DOHH2 (cell line): Measurements from ENCODE around the gene PRRT4.

Experiments
- H3F3A ChIP-seq: fragments of 200-600 bp; sonication (generic), shearing (Covaris generic); 2 replicates; pipeline ENCODE4 v1.6.0; 2016; ENCODE audit warnings: antibody characterized with exemption, mild to moderate bottlenecking; ENCODE audit not compliant: control insufficient read depth, insufficient read depth
- H3K27ac ChIP-seq: fragments of 200-600 bp; sonication (generic); 2 replicates; pipeline ENCODE4 v1.5.1; 2014; ENCODE audit warnings: low read depth, mild to moderate bottlenecking, low read length, moderate library complexity
- H3K27me3 ChIP-seq: fragments of 200-600 bp; sonication (generic); 2 replicates; pipeline ENCODE4 v1.6.1; 2014; ENCODE audit warnings: mild to moderate bottlenecking, low read length, mixed read lengths; ENCODE audit not compliant: control insufficient read depth
- H3K36me3 ChIP-seq: fragments of 200-600 bp; sonication (generic); 2 replicates; pipeline ENCODE4 v1.6.1; 2014; ENCODE audit warnings: mild to moderate bottlenecking, low read length, moderate library complexity, mixed read lengths; ENCODE audit not compliant: control insufficient read depth
- H3K4me1 ChIP-seq: fragments of 200-600 bp; sonication (generic); 2 replicates; pipeline ENCODE4 v1.6.1; 2014; ENCODE audit warnings: mild to moderate bottlenecking, low read length, mixed read lengths; ENCODE audit not compliant: control insufficient read depth
- H3K4me2 ChIP-seq: fragments of 200-600 bp; sonication (generic); 2 replicates; pipeline ENCODE4 v1.6.0; 2014; ENCODE audit warnings: mild to moderate bottlenecking, low read length, moderate library complexity
- H3K4me3 ChIP-seq: fragments of 200-600 bp; sonication (generic); 2 replicates; pipeline ENCODE4 v1.5.1; 2014; ENCODE audit warnings: mild to moderate bottlenecking, low read length, mixed read lengths
- H3K79me2 ChIP-seq: fragments of 200-600 bp; sonication (generic); 2 replicates; pipeline ENCODE4 v1.6.1; 2014; ENCODE audit warnings: mild to moderate bottlenecking, low read length, mixed read lengths; ENCODE audit not compliant: control insufficient read depth
- H3K9me2 ChIP-seq: fragments of 200-600 bp; sonication (generic); replicated peaks from 2 replicates; pipeline ENCODE4 v1.6.1; 2014; ENCODE audit warnings: mild to moderate bottlenecking, low read length, mixed read lengths; ENCODE audit not compliant: control insufficient read depth
- H3K9me3 ChIP-seq: fragments of 200-600 bp; sonication (generic); 2 replicates; pipeline ENCODE4 v1.6.1; 2014; ENCODE audit warnings: antibody characterized with exemption, low read length, mixed read lengths; ENCODE audit not compliant: control insufficient read depth, insufficient read depth
- H4K20me1 ChIP-seq: fragments of 200-600 bp; sonication (generic); 2 replicates; pipeline ENCODE4 v1.6.0; 2014; ENCODE audit warnings: low read depth, mild to moderate bottlenecking, antibody characterized with exemption, low read length, moderate library complexity; ENCODE audit not compliant: control insufficient read depth, insufficient read depth
- EZH2phosphoT487 ChIP-seq: fragments of 200-600 bp; sonication (generic); IDR thresholded peaks from 2 replicates; pipeline ENCODE4 v1.6.1; 2017; ENCODE audit warnings: borderline replicate concordance, mild to moderate bottlenecking, antibody characterized with exemption, low read length, moderate library complexity, mixed read lengths
- TF ChIP-seq, protein P1 (sequence below): fragments of 200-600 bp; sonication (generic); IDR thresholded peaks from one replicate; pipeline ENCODE4 v1.5.1; 2014; ENCODE audit warnings: antibody characterized with exemption, mild to moderate bottlenecking, low read depth, low read length; ENCODE audit not compliant: poor library complexity, severe bottlenecking

The PRRT4 gene

DNA sequence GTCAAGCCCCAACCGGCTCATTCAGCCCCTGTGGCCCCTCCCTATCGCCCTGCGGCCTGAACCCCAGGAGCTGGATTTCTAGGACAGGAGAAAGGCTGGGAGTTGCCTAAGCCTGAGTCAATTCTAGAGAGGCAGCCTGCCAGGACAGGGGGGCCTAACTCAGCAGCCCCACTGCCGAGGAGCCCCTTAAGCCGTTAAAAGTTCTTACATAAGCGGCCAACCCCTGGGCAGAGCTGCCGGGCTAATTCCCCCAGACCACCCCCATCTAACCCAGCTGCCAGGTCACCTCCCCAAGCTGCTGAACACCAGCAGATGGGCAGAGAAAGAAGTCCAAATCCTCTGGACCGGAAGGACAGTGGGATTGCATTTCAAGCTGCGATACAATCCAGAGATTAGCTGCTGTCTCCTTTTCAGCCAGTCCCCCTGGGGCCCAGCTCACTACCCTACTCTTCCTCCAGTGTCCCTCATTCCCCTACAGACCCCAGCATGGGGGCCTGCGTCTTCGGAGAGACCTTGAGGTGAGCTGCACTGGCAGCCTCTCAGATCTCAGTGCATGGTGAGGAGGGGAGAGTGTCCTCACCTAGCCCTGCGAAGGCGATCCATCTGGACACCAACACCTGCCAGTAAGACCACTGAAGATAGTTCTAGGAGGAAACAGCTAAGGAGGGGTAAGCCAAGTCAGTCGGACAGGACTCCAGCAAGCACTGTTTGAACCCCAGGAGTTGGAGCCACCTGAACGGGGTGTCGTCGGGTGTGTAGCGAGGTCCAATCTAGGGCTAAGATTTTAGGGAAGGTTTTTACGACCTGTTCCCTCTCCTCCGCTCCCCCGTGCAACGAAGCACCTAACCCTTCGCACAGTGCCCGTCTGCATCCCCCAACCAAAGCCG, 47.5 kb upstream of the PRRT4 start:
- Histone ChIP-seq H3K9me3 (no peaks in the 10 kb centered on the region), H3K4me2 (peak overlapping the region; percentile 98), H3K4me3 (peak overlapping the region; percentile 88), H3K27ac (no peak overlapping the region), H3K4me1 (peaks cover 34% of the 10 kb centered on the region), H3K27me3 (peaks cover 19% of the 10 kb centered on the region), H3K79me2 (peaks cover 17% of the 10 kb centered on the region), H3K36me3 (peaks cover 11% of the 10 kb centered on the region), H4K20me1 (no peaks in the 10 kb centered on the region), H3K9me2 (no peaks in the 10 kb centered on the region), H3F3A (peaks cover 8% of the 10 kb centered on the region)
- no peak for TF ChIP-seq EZH2phosphoT487
- TF ChIP-seq, protein P1, sequence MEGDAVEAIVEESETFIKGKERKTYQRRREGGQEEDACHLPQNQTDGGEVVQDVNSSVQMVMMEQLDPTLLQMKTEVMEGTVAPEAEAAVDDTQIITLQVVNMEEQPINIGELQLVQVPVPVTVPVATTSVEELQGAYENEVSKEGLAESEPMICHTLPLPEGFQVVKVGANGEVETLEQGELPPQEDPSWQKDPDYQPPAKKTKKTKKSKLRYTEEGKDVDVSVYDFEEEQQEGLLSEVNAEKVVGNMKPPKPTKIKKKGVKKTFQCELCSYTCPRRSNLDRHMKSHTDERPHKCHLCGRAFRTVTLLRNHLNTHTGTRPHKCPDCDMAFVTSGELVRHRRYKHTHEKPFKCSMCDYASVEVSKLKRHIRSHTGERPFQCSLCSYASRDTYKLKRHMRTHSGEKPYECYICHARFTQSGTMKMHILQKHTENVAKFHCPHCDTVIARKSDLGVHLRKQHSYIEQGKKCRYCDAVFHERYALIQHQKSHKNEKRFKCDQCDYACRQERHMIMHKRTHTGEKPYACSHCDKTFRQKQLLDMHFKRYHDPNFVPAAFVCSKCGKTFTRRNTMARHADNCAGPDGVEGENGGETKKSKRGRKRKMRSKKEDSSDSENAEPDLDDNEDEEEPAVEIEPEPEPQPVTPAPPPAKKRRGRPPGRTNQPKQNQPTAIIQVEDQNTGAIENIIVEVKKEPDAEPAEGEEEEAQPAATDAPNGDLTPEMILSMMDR, result no peak

DNA sequence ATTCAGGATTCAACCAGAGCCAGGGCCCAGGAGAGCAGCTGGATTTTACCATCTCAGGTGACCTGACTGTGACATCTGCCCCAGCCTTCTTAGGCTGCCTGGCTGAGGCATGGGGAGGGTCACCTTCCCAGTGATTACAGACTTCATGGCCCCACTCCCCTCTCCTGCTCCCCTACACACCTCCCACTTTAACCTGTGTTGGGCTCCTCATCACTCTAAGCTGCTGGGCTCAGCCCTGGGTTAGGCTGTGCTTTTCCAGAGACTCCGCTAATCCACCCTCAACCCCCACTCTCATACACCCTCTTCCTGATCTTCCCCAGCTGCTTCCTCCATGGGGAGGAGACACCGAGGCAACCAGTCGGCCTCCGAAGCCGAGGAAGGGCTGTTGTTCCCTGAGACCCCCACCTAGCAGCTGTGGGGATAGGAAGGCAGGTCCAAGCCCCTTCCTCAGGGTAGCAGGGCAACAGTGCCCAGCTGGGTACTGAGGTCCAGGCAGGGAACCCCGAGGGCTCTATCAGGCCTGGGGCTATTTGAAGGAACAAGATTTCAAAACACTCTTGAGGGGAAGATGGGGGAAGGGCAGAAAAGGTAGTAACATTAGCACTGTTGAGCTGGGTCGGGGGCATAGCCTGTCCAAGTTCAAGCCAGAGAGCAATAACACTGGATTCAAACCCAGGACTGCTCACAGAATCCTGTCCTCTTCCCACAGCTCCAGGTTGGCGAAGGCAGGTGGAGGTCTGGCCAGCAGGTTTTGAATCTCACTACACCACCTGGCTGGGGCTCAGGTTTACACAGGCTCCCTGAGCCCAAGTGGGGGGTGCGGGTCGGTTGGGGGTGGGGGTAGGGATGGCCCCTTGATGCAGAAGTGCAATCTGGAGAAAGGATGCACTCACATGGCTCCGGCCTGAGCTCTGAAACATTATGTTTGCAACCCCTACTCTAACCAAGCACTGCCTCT, 46.5 kb upstream of the PRRT4 start:
- no peaks in the 10 kb centered on the region for H3K9me2 ChIP-seq
- H3K79me2 ChIP-seq, result peaks cover 24% of the 10 kb centered on the region
- TF ChIP-seq EZH2phosphoT487, result no peak
- TF ChIP-seq, protein P1, result no peak
- H3K4me3 ChIP-seq, result no peak overlapping the region
- peaks cover 18% of the 10 kb centered on the region for H3K36me3 ChIP-seq
- H3K4me2 ChIP-seq, result no peak overlapping the region
- H3K27ac ChIP-seq, result no peak overlapping the region
- H3K4me1 ChIP-seq, result peaks cover 39% of the 10 kb centered on the region
- H4K20me1 ChIP-seq, result 0 out of 2 replicates have a peak, but pooled peaks cover 4% of the 10 kb centered on the region
- H3F3A ChIP-seq, result peaks cover 8% of the 10 kb centered on the region
- peaks cover 10% of the 10 kb centered on the region for H3K27me3 ChIP-seq
- H3K9me3 ChIP-seq, result no peaks in the 10 kb centered on the region

DNA sequence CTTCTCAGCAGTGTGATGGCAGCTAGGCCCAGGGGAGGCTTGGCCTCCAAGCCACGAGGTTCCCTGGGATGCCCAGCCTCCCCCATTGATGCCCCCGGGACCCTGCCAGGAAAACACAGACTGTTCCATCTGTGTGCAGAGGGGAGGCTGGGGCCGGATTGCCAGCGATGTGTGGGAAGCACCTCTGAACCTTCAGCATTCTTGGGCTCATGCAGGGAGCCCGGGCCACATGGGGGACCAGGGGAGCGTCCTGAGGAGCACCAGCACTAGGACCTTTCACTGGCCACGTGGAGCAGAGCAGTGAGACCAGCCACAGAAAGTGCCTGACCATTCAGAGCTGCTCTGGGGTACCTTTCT, 45.7 kb upstream of the PRRT4 start:
- Histone ChIP-seq H3K4me1 (peaks cover 39% of the 10 kb centered on the region), H3K27me3 (peaks cover 9% of the 10 kb centered on the region)

More for the DNA sequence above, 45.7 kb upstream of the PRRT4 start:
- peaks cover 26% of the 10 kb centered on the region for H3K36me3 ChIP-seq
- no peaks in the 10 kb centered on the region for H3K9me2 ChIP-seq
- H3K79me2 ChIP-seq, result peaks cover 33% of the 10 kb centered on the region
- peaks cover 8% of the 10 kb centered on the region for H3F3A ChIP-seq
- H4K20me1 ChIP-seq, result peaks cover 9% of the 10 kb centered on the region; the same call in 1 of the 2 replicates
- H3K4me2 ChIP-seq, result no peak overlapping the region
- no peaks in the 10 kb centered on the region for H3K9me3 ChIP-seq
- H3K4me3 ChIP-seq, result no peak overlapping the region
- TF ChIP-seq, protein P1, result no peak
- TF ChIP-seq EZH2phosphoT487, result no peak
- no peak overlapping the region for H3K27ac ChIP-seq
